HG03342 (cell line): Measurements from ENCODE around the gene KAT2A.

ENCODE experiments used
- ATAC-seq: cut with Tn5 transposase; IDR thresholded peaks from one replicate; pipeline ENCODE4 v1.9.1; 2021; ENCODE audit warnings: mild to moderate bottlenecking, moderate library complexity; ENCODE audit not compliant: unreplicated experiment

KAT2A gene

GRCh38 chr17:42096360-42097111 is 24.6 kb downstream of the KAT2A start:
- no peak for ATAC-seq

- ATAC-seq, result no peak
Measured at GRCh38 chr17:42094375-42095069, 26.6 kb downstream of the KAT2A start.

GRCh38 chr17:42092939-42093338 is 28.2 kb downstream of the KAT2A start:
- ATAC-seq, result no peak

GRCh38 chr17:42090964-42091790 is 30.0 kb downstream of the KAT2A start:
- ATAC-seq, result no peak

GRCh38 chr17:42088736-42089135 is 32.4 kb downstream of the KAT2A start:
- no peak for ATAC-seq

GRCh38 chr17:42087736-42088705 is 33.1 kb downstream of the KAT2A start:
- ATAC-seq, result no peak

DNA sequence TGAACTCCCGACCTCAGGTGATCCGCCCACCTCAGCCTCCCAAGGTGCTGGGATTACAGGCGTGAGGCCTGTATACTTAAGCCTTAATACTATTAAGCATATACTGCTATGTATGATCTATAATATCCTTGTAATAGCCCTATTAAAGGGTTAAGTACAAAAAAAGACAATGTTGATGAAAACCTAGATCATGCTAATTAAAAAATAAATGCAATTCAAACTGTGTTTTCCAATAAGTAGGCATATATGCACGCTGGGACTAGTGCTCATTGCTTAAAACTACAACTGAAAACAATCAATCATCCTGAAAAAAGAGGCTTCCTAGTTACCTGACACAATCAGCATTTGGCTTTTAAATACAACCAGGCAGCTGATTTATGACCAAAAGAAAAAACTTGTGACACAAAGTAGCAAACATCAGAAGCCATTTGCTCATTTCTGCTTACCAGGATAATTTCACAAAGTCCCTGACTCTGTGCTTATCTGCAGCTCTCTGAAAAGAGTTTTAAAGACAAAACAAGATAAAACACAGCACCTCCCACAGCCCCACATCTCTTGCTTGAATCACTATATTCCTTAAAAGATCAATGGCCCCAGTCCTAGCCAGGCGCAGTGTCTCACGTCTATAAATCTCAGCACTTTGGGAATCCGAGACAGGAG is 34.0 kb downstream of the KAT2A start:
- ATAC-seq, result no peak

DNA sequence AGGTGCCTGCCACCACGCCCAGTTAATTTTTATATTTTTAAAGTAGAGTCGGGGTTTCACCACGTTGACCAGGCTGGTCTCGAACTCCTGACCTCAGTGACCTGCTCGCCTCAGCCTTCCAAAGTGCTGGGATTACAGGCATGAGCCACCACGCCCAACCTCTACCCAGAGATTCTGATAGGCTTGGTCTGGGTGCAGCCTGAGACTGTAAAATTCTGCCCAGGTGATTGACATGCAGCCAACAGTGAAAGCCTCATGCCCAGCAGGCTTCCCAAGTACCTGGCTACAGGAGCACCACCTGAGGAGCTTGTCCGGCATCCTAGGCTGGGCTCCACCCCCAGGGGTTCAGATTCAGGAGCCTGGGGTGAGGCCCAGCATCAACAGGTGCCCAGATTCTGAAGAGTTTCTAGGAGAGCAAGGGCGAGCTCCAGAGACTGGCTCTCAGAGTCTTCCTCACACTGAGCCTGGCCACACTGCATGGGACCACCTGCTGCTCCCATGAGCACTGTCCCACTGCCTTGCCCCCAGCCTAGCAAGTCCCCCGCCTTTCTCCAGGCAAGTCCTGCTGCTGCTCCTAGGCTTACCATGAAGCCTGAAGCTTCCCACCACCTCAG is 39.5 kb downstream of the KAT2A start:
- no peak for ATAC-seq

- no peak for ATAC-seq
Measured at GRCh38 chr17:42079541-42079940, 41.6 kb downstream of the KAT2A start.

GRCh38 chr17:42078396-42079043 is 42.6 kb downstream of the KAT2A start:
- no peak for ATAC-seq

DNA sequence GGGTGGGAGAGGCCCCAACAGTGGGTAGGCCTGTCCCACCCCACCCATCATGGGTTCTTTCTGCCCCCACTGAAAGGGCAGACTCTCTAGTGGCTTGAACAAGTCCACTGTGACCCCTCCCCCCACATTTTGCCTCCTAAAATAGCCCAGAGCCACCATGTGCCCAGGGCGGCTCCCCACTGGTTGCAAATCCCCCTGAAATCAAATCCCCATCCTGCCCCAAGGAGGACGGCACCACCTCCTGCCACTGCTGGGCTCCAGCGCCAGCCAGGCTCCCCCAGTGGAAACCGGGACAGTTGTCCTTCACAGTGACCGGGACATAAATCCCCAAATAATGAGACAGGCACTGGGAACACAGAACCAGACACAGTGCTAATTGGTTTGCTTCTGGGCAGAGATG is 43.4 kb downstream of the KAT2A start:
- no peak for ATAC-seq

- no peak for ATAC-seq
Measured at GRCh38 chr17:42076797-42077559, 44.2 kb downstream of the KAT2A start.

DNA sequence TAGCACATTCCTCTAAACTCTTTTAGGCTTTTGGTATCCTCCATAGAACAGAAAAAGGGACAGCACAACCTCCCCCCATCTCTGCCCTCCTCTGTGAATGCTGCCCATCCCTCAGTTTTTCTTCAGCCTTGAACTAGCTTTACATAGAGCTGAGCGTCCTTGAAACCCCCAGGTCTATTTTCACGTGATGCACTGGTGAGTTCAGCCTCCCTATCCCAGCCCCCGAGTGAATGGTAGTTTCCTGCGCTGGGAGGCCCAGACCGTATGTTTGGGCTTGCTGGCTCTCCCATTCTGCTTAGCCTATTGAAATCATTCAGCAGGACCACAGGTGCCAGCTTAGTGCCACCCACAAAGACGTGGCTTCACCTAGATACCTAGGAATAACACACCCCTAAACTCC is 45.4 kb downstream of the KAT2A start:
- no peak for ATAC-seq

DNA sequence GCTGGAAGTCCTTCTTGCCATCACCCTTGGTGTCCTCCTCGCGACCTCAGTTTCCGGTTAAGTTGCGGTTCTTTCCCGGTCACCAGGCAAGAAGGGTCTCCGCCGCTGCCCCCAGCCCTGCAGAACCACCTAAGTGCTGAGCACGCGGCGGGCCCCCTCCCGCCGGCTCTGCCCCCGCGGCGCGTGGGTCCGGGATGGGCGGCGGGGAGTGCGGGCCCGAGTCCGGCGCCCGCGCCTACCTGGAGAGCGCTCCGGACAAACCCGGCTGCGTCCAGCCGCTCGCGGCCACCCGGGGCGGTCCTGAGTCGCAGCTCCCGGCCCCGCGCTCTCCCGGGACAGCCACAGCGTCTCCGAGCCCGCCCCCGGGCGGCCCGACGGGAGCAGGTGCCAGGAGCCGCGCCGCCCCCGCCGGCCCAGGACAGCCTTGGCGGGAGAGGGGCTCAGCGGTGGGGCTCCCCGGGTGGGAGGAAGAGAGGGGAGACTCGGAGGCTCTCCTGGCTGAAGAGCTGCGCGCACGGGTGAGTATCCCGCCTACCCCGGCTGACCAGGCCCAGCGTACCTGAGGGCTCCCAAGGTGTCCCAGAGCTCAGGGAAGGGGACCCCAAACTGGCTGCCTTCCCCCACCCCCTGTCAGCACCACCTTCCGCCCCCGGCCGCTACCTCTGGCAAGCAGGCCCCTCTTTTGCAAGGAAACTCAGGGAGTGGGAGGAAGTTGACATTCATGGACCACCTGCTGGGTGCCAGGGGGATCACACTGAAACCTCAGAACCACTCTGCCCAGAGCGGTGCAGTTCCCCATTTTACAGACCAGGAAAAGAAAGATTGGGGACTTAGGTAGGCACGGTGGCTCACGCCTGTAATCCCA is 48.6 kb downstream of the KAT2A start:
- ATAC-seq, result no peak

DNA sequence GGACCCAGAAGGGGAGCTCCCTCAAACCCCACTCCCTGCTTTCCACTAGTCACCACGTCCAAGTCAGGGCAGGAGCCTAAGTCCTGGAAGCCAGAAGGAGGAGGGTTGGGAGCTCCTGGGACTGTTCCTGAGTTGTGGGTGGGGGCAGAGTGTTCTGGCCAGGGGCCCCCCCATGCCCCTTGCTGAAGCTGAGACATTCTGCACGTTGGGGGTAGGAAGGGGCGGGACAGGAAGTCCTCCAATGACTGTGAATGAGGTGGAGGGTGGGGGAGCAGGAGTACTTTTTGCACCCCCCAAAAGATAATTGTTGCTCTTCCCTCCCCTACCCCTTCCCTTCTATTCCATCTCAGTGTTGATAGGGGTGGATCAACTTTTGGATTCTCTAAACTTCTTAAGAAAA is 49.4 kb downstream of the KAT2A start:
- ATAC-seq, result no peak

GRCh38 chr17:42068979-42069378 is 52.2 kb downstream of the KAT2A start:
- ATAC-seq, result no peak

DNA sequence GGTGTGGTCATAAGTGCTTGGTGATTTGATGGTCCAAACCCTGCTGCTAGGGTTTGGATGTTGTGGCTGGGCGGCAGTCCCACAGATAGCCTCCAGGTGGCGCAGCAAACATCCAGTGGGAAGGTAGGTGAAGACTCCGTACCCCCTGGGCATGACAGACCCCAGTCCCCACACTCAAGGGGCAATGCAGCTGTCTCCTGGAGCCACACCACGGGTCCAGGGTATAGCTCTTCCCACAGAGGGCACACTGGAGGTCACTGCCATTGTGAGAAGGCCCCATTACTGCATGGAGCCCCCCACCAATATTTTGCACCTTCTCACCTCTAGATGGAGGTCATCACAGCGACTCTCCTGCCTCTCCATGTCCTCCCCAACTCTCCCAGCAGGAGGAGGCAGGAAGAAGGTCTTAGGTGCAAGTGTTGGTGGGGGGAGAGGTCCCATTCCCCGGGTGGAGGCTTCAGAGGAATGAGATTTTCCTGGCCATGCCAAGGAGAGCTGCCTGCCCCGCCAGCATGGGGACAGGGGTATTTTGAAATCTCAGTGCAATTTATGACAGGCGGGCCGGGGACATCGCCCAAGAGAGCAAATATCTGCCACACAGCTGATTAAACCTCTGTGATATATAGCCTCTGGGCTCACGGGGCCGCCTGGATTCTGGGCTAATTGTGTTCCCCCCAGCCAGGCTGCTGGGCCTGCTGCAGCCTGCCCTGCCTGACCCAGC is 53.6 kb downstream of the KAT2A start:
- ATAC-seq, result no peak
